GDM1 (cell line): ENCODE results near the gene TRPM2.
"Not testable (repeated sequence)": the region's sequence is repeated elsewhere in the genome, so short reads cannot be mapped to it uniquely, and the experiment has no call there.

Source experiments
- DNase-seq: peaks from one replicate; lab custom pipeline; 2025; lab: John Stamatoyannopoulos, UW

TRPM2 gene

DNA sequence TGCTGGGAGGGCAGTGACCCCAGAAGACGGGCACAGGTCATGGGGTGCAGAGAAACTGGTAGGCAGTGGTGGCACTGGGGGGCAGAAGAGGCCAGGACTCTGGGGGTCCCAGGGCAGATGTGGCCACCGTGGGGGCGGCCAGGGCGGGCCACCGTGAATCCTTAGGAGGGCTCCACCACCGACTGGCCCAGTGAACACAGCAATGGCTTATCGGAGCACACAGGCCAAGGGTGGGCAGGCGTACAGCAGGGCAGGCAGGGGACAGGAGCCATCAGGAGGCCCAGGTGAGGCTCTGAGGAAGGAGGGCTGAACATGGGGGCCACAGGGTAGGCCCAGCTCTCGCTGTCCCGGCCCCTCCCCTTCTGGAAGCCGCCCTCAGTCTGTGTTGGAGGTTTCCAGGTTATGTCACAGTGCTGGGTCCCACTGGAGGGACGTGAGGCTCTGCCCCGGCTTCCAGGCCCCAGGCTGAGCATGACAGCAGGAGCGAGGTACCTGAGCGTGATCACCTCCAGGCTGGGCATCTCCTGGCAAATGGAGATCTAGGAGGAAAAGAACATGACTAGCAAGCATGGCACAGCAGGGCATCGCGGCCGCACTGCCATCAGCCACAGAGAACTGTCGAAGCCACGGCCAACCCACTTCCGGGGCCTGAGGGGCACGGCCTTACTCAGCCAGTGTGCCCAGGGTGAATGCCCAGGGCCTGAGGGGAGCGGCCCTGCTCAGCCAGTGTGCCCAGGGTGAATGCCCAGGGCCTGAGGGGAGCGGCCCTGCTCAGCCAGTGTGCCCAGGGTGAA is 18.0 kb upstream of the TRPM2 start:
- no peak for DNase-seq

DNA sequence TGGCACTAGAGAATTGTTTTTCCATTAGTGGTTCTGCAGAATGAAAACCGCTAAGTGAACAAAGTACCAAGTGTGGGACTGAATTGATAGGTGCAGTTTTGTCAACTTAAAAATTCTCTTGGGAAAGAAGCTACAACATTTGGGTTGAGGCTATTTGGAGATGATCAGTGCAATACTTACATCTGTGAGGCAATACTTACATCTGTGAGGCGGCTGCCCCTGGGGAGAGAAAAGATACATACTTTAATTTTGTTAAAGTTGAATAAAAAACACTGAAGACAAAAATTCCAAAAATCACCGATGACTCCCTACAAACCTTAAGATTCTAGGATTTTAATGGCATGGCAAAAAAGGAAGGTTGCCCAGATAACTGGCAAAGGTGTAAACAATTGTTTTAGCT is 16.0 kb upstream of the TRPM2 start:
- DNase-seq = no peak

DNA sequence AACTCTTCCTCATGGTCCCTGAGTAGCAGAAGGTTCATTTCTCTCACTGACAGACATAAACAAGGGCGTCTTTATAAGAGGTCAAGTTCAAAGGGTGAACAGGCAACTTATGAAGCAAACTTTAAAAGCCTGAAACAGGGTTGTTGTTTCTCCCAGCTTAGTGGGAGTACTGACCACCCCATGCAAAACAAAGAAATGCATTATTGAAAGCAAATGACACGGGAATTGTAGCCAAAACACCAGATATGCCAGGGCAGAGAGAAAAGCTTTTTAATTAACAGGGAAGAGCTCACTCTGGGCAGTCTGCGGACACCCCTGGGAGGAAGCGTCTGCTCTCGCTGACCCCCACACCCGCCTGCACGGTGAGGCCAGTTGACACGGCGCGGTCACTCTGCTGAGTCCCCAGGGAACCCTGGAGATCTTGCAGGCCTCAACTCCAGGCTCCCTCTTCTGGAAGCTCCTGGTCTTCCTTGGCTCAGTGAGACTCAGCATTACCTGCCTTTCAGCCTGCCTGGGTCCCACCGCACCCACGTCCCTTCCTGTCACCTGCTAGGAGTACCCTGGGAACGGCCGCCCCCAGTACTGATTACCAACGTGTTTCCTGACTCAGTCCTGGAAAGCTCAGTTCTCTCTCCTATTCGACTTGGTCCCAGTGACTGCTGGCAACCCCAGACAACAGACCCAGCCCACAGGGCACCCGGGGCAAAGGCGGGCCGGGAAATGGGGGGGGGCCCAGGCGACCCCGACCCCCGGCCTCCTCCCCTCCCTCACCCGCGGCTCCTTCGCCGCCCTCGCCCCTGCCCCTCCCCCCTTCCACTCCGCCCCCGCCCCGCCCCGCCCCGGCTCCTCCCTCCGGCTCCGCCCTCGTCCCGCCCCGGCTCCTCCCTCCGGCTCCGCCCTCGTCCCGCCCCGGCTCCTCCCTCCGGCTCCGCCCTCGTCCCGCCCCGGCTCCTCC is 15.2 kb upstream of the TRPM2 start:
- no peak for DNase-seq

DNA sequence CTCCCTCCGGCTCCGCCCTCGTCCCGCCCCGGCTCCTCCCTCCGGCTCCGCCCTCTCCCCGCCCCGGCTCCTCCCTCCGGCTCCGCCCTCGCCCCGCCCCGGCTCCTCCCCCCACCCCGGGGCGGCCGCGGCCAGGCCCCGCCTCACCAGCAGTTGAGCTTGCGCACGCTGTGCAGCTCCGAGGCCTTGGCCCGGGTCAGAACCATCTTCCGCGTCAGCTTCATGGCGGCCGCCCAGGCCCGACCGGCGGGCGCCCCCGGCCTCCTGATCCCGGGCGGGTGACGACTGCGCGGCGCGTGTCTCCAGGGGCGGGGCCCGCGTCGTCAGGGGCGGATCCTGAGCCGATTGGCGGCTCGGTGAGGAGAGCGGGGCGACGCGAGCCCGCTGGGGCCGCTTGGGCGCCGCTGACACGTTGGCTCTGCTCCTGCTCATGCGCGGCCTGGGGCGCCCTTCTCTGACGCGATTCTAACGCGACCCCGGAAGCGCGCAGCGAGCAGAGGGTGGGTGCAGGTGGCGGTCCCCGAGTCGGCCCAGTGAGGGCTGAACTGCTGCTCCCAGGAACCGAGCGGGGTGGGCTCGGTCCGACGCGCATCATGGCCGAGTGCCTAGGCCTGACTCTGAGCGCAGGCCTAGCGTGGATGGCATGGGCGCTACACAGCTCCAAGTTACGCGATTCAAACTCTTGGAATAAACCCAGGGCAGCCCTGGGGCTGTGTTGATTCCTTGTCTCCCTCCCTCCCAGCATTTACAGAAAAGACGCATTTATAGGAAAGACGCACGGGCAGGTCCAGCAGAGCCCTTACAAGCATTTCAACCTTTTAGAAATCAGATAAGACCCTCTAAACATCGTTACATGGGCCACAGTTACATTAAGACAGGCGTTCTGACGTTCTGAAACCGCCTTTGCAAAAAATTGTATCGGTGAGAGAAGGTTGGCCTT is 14.2 kb upstream of the TRPM2 start, which contains the start of gene CFAP410:
Gene CFAP410 (minus strand): TSS at position 420 of the 940 bp plus-strand sequence. CDS start 196 bp downstream, at position 224.
- peak; percentile 93 for DNase-seq

DNA sequence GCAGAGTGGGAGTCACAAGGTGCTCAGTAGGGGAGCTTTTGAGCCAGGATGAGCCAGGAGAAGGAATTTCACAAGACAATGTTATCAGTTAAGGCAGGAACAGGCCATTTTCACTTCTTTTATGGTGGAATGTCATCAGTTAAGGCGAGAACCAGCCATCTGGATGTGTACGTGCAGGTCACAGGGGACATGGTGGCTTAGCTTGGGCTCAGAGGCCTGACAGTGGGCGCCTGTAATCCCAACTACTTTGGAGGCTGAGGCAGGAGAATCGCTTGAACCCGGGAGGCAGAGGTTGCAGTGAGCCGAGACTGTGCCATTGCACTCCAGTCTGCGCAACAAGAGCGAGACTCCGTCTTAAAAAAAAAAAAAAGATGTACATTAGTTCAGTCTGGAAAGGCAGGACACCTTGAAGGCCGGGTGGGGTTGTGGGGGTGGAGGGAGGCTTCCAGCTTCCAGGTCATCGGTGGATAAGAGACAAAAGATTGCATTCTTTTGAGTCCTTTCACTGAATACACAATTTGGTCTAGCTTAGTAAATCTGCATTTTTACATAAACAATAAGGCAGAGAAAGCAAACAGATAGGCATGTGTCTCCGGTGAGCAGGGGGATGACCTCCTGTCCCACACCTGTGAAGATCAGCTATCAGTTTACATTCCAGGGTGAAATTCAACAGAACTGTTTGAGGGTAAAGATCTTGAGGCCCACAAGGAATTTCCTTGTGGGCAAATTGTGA is 11.5 kb upstream of the TRPM2 start:
- not testable (repeated sequence) for DNase-seq

DNA sequence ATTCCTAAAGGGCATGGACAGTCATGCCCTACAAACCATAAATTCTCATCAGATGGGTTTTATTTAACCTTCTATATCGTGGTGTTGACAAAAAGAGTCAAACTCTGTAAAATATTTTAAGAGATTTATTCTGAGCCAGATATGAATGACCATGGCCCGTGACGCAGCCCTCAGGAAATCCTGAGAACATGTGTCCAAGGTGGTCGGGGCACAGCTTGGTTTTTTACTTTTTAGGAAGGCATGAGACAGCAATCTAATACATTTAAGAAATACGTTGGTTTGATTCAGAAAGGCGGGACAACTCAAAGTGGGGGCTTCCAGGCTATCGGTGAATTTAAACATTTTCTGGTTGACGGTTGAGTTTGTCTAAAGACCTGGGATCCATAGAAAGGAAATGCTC is 10.4 kb upstream of the TRPM2 start:
- DNase-seq = not testable (repeated sequence)

DNA sequence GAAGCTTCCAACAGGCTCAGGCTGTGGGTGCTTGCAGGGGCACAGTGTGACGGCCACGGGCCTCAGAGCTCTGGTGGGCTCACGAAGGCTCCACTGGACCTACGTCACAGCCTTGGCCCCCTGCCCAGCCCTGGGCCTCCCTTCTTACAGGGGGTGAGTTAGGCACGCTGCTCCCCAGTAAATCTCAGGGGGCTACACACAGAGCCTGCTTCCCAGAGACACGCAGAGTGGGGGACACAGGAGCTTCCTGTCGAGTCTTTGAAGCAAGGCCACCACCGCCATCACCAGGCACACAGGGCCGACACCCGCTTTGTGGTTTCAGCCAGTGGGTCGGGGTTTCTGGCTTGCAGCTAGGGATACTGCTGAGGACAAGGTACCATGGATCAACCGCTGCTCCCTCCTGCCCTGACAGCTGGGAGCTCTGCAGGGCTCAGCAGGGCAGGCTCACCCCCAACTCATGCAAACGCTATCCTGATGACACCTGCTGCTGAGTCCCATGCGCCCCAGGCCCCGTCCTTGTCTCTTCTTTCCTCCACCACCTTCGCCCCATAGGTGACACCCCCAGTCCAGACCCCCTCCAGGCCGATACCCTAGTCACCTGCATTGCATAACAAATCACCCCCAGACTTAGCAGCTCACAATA is 8.8 kb upstream of the TRPM2 start:
- no peak for DNase-seq

DNA sequence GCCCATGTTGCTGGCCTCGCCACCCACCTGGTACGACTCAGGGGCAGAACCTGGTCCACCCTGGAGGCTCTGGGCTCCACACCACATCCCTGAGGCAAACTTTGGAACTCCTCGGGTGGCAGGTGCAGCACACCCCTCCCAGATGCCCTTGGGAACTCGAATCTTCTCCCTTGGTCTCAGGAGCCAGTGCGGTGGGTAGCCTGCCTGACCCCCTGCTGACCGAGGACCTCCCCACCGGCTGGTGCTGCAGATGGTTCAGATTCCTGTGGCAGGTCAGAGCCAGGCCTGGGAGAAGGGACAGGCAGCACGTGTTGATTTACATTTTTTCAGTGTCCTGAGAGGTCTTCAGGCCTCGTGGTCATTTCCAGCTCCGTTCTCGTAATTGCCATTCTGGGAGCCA is 7.9 kb upstream of the TRPM2 start:
- no peak for DNase-seq

DNA sequence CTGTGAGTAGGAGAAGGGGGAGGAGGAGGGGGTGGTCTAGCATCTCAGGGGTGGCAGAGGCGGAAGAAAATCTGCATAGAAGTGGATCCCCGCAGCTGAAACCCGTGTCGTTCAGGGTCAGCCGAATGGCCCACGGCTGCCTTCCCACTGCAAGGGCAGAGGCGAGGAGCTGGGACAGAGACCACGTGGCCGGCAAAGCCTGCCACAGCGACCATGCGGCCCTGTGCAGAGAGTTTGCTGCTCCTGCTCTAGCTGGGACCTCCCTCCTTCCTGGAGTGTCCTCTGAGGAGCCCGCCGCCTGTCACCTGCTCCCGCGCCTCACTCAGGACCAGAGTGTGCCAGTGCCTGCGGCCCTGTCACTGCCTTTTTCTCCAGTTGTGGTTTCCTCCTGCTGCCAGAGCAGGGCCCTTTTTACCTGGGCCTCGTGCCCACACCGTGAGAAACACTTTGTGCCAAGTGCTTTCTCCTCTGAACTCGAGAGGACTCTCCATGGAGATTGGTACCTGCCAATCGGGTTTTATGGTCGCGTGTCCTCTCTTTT is 5.4 kb upstream of the TRPM2 start:
- DNase-seq = no peak

DNA sequence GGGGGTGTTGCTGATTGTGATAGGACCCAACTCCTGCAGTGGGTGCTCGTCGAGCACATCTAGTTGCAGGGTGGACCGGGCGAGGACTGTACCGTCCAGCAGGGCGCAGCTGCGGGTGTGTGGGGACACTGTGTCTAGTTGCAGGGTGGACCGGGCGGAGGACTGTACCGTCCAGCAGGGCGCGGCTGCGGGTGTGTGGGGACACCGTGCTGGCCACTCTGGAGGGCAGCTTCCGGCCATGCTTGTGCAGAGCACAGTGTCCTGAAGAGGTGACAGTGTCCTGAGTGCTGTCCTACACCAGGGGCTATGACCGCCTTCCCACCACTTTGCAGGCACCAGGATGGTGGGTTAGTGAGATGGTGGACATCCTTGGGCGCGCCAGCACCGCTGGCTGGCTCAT is 4.6 kb upstream of the TRPM2 start:
- no peak for DNase-seq

DNA sequence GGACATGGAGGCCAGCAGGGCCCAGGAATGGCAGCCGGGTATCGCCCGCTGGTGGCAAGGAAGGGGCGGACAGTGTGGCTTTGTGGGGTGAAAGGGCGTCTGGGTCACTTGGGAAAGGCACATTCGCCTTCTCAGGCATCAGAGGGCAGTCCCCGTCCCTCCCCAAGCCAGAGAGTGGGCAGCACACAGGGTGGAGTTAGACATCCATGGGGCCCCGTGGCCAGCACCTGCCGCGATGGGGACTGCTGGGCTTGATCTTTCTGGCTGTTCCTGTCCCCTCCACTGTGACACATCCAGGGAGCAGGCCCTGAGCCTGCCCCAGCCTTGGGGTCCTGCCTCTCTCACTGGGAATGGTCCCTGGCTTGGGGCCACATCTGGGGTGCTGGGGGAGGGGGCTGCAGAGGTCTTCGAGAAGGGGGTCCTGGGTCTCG is 4.0 kb upstream of the TRPM2 start:
- DNase-seq = no peak

DNA sequence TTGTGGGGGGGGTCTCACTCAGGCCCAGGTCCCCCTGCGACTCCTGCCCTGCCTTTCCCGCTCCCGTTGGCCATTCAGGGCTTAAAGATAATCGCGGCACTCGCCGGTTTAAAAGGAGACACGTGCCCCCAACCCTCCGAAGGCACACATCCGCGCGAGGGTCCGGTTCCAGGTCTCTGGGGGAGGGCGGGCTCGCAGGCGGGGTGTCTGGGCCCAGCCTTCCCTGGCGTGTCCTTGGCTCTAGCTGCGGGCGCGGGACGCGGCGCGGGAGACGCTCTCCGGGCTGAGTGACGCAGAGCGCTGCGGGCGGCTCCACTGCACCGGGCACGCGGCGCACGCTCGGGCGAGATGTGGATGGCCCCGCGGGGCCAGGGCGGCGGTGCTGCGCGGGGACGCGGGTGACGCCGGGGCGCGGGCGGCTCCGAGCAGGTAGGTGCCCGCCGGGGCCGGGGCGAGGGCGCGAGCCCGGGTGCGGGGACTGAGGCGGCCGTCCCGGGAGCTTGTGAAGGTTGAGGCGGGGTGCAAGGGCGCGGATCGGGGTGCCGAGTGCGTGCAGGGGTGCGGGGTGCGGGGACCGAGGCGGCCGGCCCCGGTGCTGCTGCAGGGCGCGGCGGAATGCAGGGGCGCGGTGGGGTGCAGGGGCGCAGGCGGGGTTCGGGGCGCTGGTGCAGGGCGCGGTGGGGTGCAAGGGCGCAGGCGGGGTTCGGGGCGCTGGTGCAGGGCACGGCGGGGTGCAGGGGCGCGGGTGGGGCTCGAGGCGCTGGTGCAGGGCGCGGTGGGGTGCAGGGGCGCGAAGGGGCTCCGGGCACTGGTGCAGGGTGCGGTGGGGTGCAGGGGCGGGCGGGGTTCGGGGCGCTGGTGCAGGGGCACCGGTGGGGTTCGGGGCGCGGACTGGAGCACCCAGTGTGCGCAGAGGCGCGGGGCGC is 3.3 kb upstream of the TRPM2 start:
- DNase-seq = no peak

DNA sequence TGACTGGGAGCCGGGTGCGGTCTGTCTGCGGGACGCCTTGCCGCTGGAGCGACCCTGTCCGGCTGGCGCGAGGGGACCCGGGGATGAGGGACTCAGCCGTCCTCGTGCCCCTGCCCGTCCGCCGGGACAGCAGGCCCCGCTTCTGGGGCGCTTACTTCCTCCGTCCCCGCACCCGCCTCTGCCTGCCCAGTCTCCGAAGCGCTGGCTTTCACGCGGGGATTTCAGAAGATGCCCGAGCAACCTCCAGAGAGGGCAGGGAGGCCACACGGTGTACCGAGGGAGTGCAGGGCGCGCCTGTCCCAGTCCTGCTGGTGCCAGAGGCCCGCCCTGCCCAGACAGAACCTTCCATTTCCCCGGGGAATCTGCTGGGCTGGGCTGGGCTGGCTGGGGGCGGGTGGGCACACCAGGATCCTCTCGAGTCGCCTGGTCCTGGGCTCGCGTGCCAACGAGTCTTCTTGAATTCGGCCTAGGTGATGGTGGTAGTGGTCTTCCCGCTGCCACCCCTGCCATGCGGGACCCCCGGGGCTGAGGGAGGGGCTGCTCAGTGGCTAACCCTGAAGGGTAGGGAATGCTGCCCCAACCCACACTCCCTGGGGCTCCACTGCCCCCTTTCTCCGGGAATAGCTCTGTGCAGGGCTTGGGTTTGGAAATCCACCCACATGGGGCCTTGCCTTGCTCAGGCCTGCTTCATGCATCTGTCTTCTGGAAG is 2.5 kb upstream of the TRPM2 start:
- no peak for DNase-seq

DNA sequence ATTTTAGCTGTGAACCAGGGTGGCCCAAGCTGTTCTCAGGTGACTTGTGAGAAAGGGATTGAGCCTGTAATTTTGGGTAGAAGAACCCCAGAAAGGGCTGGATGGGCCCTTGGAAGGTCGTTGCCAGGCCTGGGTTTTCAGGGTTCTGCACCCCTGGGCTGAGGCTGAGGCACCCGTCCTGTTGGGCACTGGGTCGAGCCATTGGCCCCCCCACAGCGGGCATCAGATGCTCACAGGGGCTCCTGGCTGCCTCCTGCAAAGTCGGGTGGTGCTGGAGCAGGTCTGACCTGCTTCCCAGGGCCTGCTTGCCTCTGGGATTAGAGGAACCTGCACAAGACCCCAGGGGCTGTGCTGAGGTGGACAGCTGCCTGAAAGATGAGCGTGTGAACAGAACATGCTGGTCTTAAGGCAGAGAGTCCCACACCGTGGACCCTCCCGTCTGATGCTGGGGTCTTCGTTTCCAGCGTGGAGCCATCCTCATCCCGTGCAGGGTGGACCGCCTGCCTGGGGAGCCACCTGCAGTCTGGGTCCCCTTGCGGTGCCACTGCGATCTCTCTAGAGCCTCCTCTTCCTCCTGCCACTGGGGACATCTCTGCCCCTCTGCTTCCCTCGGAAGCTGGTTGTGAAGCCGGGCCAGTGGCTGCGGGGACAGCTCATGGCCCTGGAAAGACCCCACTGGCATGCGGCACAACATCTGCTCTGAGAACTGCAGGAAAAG is 1.7 kb upstream of the TRPM2 start:
- DNase-seq = no peak

DNA sequence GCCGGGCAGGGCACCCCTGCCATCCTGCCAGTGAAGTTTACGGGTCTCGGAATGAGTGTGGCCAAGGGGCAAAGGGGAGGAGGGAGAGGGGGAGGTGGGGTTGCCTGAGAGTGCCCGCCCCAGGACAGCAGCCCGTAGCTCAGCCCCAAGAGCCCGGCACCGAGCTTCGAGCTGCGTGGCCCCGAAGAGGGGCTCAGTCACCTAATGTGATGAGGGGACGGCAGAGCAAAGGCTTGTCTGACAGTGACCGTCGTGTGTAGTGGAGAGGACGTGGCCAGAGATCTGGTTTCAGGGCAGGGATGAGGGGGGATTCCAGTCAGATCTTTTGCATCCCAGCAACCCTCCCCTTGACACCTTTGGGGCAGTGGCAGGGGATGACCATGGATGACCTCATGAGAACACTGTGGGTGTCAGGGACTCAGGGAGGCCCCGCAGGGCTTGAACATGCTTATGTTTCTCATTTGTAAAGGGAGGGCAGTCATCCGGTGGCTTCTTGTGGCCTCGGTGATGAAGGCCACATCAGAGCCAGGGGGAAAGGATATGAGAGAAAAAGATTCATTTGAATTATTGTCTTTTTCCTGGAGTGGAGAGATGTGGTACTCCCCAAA is 1.1 kb upstream of the TRPM2 start:
- DNase-seq = no peak

DNA sequence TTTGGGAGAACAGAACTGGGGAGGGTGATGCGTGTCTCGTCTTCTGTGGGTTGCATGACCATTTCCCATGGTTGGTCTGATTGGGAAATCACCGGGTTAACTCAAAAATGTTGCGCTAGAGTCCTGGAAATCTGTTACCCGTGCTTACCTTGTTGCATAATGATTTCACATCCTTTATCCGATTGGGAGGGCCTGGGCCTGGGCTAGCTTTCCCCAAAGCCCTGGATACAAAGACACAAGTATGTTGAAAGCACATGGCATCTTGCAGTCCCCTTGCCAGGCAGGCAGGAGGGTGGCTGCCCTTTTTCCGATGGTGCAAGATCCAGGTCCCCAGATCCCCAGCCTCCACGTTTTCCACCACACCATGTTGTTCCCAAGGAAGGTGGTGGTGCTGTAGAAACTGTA is 582 bp downstream of the TRPM2 start:
- no peak for DNase-seq
